GM19438 (cell line): ENCODE measurements around the gene DCP1B.

Experiments
- ATAC-seq: cut with Tn5 transposase; IDR thresholded peaks from one replicate; pipeline ENCODE4 v1.9.1; 2021; ENCODE audit warnings: low read depth; ENCODE audit not compliant: unreplicated experiment

The DCP1B gene

GRCh38 chr12:1908758-1909157 lies 95.5 kb downstream of the DCP1B start:
- no peak for ATAC-seq

DNA sequence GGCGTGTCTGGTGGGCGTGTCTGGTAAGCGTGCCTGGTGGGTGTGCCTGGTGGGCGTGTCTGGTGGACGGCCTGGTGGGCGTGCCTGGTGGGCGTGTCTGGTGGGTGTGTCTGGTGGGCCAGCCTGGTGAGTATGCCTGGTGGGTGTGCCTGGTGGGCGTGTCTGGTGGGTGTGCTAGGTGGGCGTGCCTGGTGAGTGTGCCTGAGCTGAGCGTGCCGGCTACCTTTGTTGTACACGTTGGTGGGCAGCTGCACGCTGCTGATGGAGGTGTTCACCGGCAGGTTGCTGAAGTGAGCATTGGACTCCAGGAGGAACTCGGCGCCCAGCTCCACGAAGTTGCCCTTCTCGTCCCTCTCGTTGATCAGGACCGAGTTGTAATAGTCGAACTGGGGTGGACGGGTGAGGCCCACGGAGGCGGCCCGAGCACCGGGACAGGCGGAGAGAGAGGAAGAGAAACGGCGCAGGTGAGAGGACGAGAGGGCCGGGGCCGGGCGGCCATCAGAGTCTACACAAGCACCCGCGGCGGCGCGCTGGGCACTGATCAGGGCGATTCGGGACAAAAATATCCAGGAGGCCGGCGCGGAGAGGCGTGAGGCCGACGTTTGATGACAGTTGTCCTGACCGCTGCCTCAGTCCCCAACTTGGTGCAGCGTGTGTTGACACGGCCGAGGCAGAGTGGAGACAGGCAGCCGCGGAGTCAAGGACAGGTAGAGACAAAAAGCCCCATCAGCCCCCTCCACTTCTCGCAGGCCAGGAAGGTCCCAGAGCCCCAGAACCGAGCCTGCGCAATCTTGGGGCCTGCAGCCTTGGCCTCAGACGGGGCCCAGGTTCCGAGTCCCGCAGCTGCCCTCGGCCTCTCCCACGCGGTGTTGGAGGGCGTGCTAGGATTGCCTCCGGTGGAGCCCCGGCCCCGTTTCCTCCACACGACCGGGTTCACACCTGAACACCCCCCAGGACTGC lies 96.3 kb downstream of the DCP1B start:
- ATAC-seq, result no peak

DNA sequence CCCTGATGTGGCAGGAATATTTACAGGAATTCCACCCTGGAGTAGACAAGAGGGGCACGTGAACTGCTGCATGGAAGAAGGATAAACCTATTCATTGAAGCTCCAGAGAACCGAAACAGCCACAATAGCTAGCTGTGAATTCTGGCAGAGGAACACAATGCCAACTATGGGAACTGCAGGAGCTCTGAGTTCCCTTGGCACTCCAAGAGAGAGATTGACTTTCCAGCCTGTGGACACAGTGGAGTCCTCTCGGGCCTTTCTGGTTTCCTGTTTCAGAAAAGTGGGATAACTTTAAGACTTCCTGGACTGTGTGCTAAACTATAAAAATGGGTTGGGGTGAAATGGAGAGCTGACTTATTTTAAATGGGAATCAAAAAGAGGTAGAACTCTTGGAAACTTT lies 97.7 kb downstream of the DCP1B start:
- ATAC-seq, result no peak

- no peak for ATAC-seq
These were observed 99.4 kb downstream of the DCP1B start for GRCh38 chr12:1904875-1905274.

GRCh38 chr12:1896964-1897363 lies 107.3 kb downstream of the DCP1B start:
- ATAC-seq, result no peak
